SK-N-SH (cell line): Measurements from ENCODE around the gene PROSER2. TPM values are rescaled to one million over a fixed set of nuclear protein-coding genes. Genes with fewer than 3 reads are reported as not detected.

Source experiments
- CTCF ChIA-PET: fragments of 300-600, 350-600 bp; formaldehyde crosslinking; extraction: SDS; loops from one replicate; lab custom pipeline; 2021; lab: Yijun Ruan, JAX
- POLR2A ChIA-PET: fragments of 350-600 bp; sonication (Branson Sonifier 250); formaldehyde crosslinking; extraction: SDS; loops from one replicate; lab custom pipeline; 2020; ENCODE audit warnings: antibody characterized with exemption, inconsistent platforms; lab: Yijun Ruan, JAX
- DNase-seq: peaks from one replicate; pipeline ENCODE4 v3.0.0; 2012
- H2AFZ ChIP-seq: fragments of 200-600 bp; sonication (generic); 2 replicates; pipeline ENCODE4 v1.8.1; 2016; ENCODE audit warnings: antibody characterized with exemption, mild to moderate bottlenecking, low read depth
- H3F3A ChIP-seq: fragments of 200-600 bp; sonication (generic); replicated peaks from 2 replicates; pipeline ENCODE3; 2016; ENCODE audit warnings: antibody characterized with exemption, mild to moderate bottlenecking; ENCODE audit not compliant: insufficient read depth
- H3K27ac ChIP-seq, 2 experiments: fragments of 200-500 bp in 1 of 2; fragments of 200-600 bp in 1 of 2; sonication (Bioruptor generic) in 1 of 2; sonication (generic), shearing (Covaris generic) in 1 of 2; 2 replicates each; pipeline versions ENCODE4 v1.5.1 to v1.6.1; 2014 to 2016; ENCODE audit warnings: low read depth in 2 of 2, inconsistent platforms in 1 of 2, low read length in 1 of 2, mild to moderate bottlenecking in 1 of 2, mixed read lengths in 1 of 2
- H3K27me3 ChIP-seq: fragments of 200-600 bp; sonication (generic), shearing (Covaris generic); 2 replicates; pipeline ENCODE4 v1.6.1; 2016; ENCODE audit warnings: mixed run types; ENCODE audit not compliant: insufficient read depth
- H3K36me3 ChIP-seq, 2 experiments: fragments of 200-500 bp in 1 of 2; fragments of 200-600 bp in 1 of 2; sonication (Bioruptor generic) in 1 of 2; sonication (generic) in 1 of 2; replicated peaks in 1 of 2; 2 replicates each; pipeline versions ENCODE3 to v1.5.1; 2014 to 2016; ENCODE audit warnings: low read length in 1 of 2, mild to moderate bottlenecking in 1 of 2; ENCODE audit not compliant: insufficient read depth in 2 of 2, control insufficient read depth in 1 of 2
- H3K4me1 ChIP-seq, 2 experiments: fragments of 200-500 bp in 1 of 2; fragments of 200-600 bp in 1 of 2; sonication (Bioruptor generic) in 1 of 2; sonication (generic), shearing (Covaris generic) in 1 of 2; 2 replicates each; pipeline versions ENCODE4 v1.5.1 to v1.6.1; 2014 to 2016; ENCODE audit warnings: low read depth in 1 of 2, low read length in 1 of 2, mixed run types in 1 of 2; ENCODE audit not compliant: insufficient read depth in 2 of 2, control insufficient read depth in 1 of 2
- H3K4me2 ChIP-seq: fragments of 200-600 bp; sonication (generic), shearing (Covaris generic); 2 replicates; pipeline ENCODE4 v1.6.1; 2017; ENCODE audit warnings: mixed run types
- H3K4me3 ChIP-seq, 2 experiments: fragments of 200-500 bp in 1 of 2; fragments of 200-600 bp in 1 of 2; sonication (Bioruptor generic) in 1 of 2; sonication (generic), shearing (Covaris generic) in 1 of 2; 2 replicates each; pipeline versions ENCODE4 v1.5.1 to v1.8.1; 2014 to 2016; ENCODE audit warnings: low read depth in 2 of 2, inconsistent platforms in 1 of 2, low read length in 1 of 2, mild to moderate bottlenecking in 1 of 2, mixed read lengths in 1 of 2, moderate library complexity in 1 of 2
- H3K79me2 ChIP-seq: fragments of 200-600 bp; sonication (generic); 2 replicates; pipeline ENCODE4 v1.8.1; 2017; ENCODE audit warnings: mild to moderate bottlenecking; ENCODE audit not compliant: insufficient read depth
- H3K9ac ChIP-seq: fragments of 200-600 bp; sonication (generic); 2 replicates; pipeline ENCODE4 v1.6.1; 2017; ENCODE audit warnings: mixed run types
- H3K9me2 ChIP-seq: fragments of 200-600 bp; sonication (generic); 2 replicates; pipeline ENCODE4 v1.6.1; 2017; ENCODE audit warnings: mixed run types
- H3K9me3 ChIP-seq: fragments of 200-600 bp; sonication (generic); 2 replicates; pipeline ENCODE4 v1.6.1; 2017; ENCODE audit warnings: mixed run types, mild to moderate bottlenecking, moderate library complexity
- H4K20me1 ChIP-seq: fragments of 200-600 bp; sonication (generic); 2 replicates; pipeline ENCODE4 v1.6.1; 2017; ENCODE audit warnings: mild to moderate bottlenecking, mixed run types; ENCODE audit not compliant: insufficient read depth
- CHD2 ChIP-seq: fragments of 150-350 bp; IDR thresholded peaks from 2 replicates; pipeline ENCODE4 v1.6.1; 2018; ENCODE audit warnings: low read length; ENCODE audit not compliant: partially characterized antibody
- EZH2phosphoT487 ChIP-seq: fragments of 200-600 bp; sonication (generic); IDR thresholded peaks from 2 replicates; pipeline ENCODE4 v1.6.1; 2017; ENCODE audit warnings: low read depth, mixed run types, mild to moderate bottlenecking, antibody characterized with exemption, moderate library complexity, borderline replicate concordance
- FOXJ3 ChIP-seq: sonication (generic); formaldehyde crosslinking; IDR thresholded peaks from 2 replicates; pipeline ENCODE4 v1.5.1; 2020; ENCODE audit warnings: mild to moderate bottlenecking, missing genetic modification reagents
- FOXM1 ChIP-seq: IDR thresholded peaks from 2 replicates; pipeline ENCODE4 v1.4.0; 2012; ENCODE audit warnings: low read depth, mild to moderate bottlenecking
- GATA2 ChIP-seq: sonication (generic); formaldehyde crosslinking; IDR thresholded peaks from 2 replicates; pipeline ENCODE4 v1.5.0; 2020; ENCODE audit warnings: mild to moderate bottlenecking, missing genetic modification reagents
- IRF3 ChIP-seq: fragments of 150-350 bp; IDR thresholded peaks from 2 replicates; pipeline ENCODE4 v1.6.1; 2016; ENCODE audit warnings: mild to moderate bottlenecking, low read depth, low read length
- NFIC ChIP-seq: IDR thresholded peaks from 2 replicates; pipeline ENCODE4 v1.4.0; 2012; ENCODE audit warnings: borderline replicate concordance
- NRF1 ChIP-seq: IDR thresholded peaks from 2 replicates; pipeline ENCODE4 v1.6.1; 2012; ENCODE audit warnings: low read depth, mild to moderate bottlenecking, low read length
- POLR2AphosphoS5 ChIP-seq: IDR thresholded peaks from 2 replicates; pipeline ENCODE4 v1.6.1; 2012; ENCODE audit warnings: low read depth, low read length
- RCOR1 ChIP-seq: fragments of 150-350 bp; IDR thresholded peaks from 2 replicates; pipeline ENCODE4 v1.6.1; 2017; ENCODE audit warnings: antibody characterized with exemption, low read length
- RFX5 ChIP-seq: IDR thresholded peaks from 2 replicates; pipeline ENCODE4 v1.6.1; 2012; ENCODE audit warnings: mild to moderate bottlenecking, improper control_type of control experiment, low read length
- RXRA ChIP-seq: IDR thresholded peaks from 2 replicates; pipeline ENCODE4 v1.4.0; 2012; ENCODE audit warnings: low read depth, mild to moderate bottlenecking, borderline replicate concordance
- SIN3A ChIP-seq: IDR thresholded peaks from 2 replicates; pipeline ENCODE4 v1.6.1; 2012; ENCODE audit warnings: low read depth, mild to moderate bottlenecking, low read length, moderate library complexity, borderline replicate concordance
- SMC3 ChIP-seq: IDR thresholded peaks from 2 replicates; pipeline ENCODE4 v1.6.1; 2012; ENCODE audit warnings: low read depth, low read length, improper control_type of control experiment
- WGBS: methylation state at CpG from one replicate; pipeline ENCODE4 v1.1.6; 2017; ENCODE audit warnings: low lambda C conversion rate; 5-methylcytosine and 5-hydroxymethylcytosine counted together
- polyA plus RNA-seq, 3 experiments: library from polyadenylated mRNA; depleted of rRNA; stranded (reverse); fragments of >200 nt; gene quantifications; 2 replicates each; pipeline ENCODE4 v1.2.3, GENCODE V29; 2012

Gene PROSER2
- polyA plus RNA-seq, 1 of the 3 experiments (the other 2 are of a cell fraction), result 0.95 TPM

GRCh38 chr10:11804336-11804735 is 18.8 kb upstream of the PROSER2 start (continued):
- TF ChIP-seq IRF3 (no peak), RXRA (no peak)

- 57% methylated on average over 4 of the region's 4 CpGs for WGBS
- Histone ChIP-seq H3F3A (no peaks in the 10 kb centered on the region), H3K9ac (no peak overlapping the region), H3K4me3 (no peak overlapping the region), H3K9me3 (no peaks in the 10 kb centered on the region), H3K27ac (no peak overlapping the region), H3K4me2 (no peak overlapping the region), H3K79me2 (no peaks in the 10 kb centered on the region), H3K27me3 (no peaks in the 10 kb centered on the region), H3K9me2 (no peaks in the 10 kb centered on the region), H3K4me1 (peaks cover 0 to 4% of the 10 kb centered on the region in 2 experiments; a peak in 1 of 4 replicates), H3K36me3 (no peaks in the 10 kb centered on the region), H4K20me1 (no peaks in the 10 kb centered on the region), H2AFZ (no peak overlapping the region)
- POLR2A ChIA-PET, result no interaction called here
- no peak for DNase-seq
- CTCF ChIA-PET, result interaction anchor here (1.9 kb wide), 1 partner anchor 14 kb away, joined by 10 read pairs; no protein-coding TSS in a partner anchor
- TF ChIP-seq FOXJ3, result no peak
- no peak for TF ChIP-seq RCOR1
- no peak for TF ChIP-seq GATA2
- no peak for TF ChIP-seq RFX5
- no peak for TF ChIP-seq FOXM1
- TF ChIP-seq POLR2AphosphoS5, result no peak
- no peak for TF ChIP-seq CHD2
- no peak for TF ChIP-seq EZH2phosphoT487
These were observed 17.4 kb upstream of the PROSER2 start for GRCh38 chr10:11805792-11806191.

- Histone ChIP-seq H3K27ac (no peak overlapping the region), H3K27me3 (no peaks in the 10 kb centered on the region), H2AFZ (no peak overlapping the region), H3K4me2 (no peak overlapping the region), H3K9me2 (no peaks in the 10 kb centered on the region), H3K9ac (no peak overlapping the region), H3F3A (no peaks in the 10 kb centered on the region), H3K4me1 (peaks cover 0 to 4% of the 10 kb centered on the region in 2 experiments; a peak in 1 of 4 replicates), H3K9me3 (no peaks in the 10 kb centered on the region), H4K20me1 (no peaks in the 10 kb centered on the region), H3K4me3 (no peak overlapping the region), H3K36me3 (no peaks in the 10 kb centered on the region), H3K79me2 (no peaks in the 10 kb centered on the region)
- DNase-seq, result no peak
- WGBS, result 78% methylated on average over 5 of the region's 6 CpGs
- TF ChIP-seq EZH2phosphoT487 (no peak), NRF1 (no peak), SMC3 (no peak), SIN3A (no peak), NFIC (no peak), CHD2 (no peak)
- POLR2A ChIA-PET, result no interaction called here
- CTCF ChIA-PET, result interaction anchor here (1.4 kb wide), 1 partner anchor 13 kb away, joined by 4 read pairs; no protein-coding TSS in a partner anchor
These were observed 16.4 kb upstream of the PROSER2 start for GRCh38 chr10:11806706-11807105.
